Measurements from ENCODE around the gene CDKAL1. TPM values are rescaled to one million over a fixed set of nuclear protein-coding genes. Genes with fewer than 3 reads are reported as not detected.

Gene CDKAL1
- total RNA-seq, 1 donor from 2014 or later, result 11.9 TPM

DNA sequence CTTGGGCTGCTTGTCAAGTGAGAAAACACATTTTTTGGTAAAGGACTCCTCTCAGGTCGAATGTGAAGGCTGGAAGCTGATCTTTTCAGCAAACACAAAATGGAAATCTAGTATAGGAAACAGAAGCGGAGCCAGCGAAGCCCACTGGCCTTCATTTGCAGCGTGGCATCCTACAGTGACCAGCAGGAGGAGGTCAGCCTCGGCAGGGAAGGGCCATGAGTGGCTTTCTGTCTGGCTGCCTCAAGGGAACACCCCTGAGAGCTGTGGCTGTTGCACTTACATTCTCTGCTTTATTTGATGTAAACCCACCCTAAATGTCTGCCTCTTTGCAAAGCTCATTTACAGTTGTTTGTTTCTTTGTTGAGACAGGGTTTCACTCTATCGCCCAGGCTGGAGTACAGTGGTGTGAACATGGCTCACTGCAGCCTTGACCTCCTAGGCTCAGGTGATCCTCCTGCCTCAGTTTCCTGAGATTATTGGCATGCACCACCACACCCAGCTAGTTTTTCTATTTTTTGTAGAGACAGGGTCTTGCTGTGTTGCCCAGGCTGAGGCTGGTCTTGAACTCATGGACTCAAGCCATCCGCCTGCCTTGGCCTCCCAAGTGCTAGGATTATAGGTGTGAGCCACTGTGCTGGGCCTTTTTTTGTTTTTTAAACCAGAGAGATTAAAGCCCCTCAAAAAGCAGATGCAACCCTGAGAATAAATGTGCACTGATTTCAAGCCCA lies 737.3 kb downstream of the CDKAL1 start:
- H3K4me1 ChIP-seq, result no peaks in the 10 kb centered on the region
- no peak for DNase-seq (ENCODE audit: low spot score in 2 of 2)
- H3K27me3 ChIP-seq, result no peaks in the 10 kb centered on the region
- no peaks in the 10 kb centered on the region for H3K36me3 ChIP-seq
- intact Hi-C loops (cut with DNase I), result no loop called here
- no peak overlapping the region for H3K4me3 ChIP-seq
- H3K27ac ChIP-seq, result no peak overlapping the region
- no peaks in the 10 kb centered on the region for H3K9me3 ChIP-seq
- no peak for TF ChIP-seq CTCF (IDR thresholded peaks at IDR 0.05)

GRCh38 chr6:21273451-21273850 lies 739.2 kb downstream of the CDKAL1 start:
- Histone ChIP-seq H3K36me3 (no peaks in the 10 kb centered on the region), H3K4me3 (no peak overlapping the region), H3K9me3 (no peaks in the 10 kb centered on the region), H3K4me1 (no peaks in the 10 kb centered on the region), H3K27ac (no peak overlapping the region), H3K27me3 (no peaks in the 10 kb centered on the region)
- intact Hi-C loops (cut with DNase I), result no loop called here
- no peak for TF ChIP-seq CTCF (IDR thresholded peaks at IDR 0.05)
- no peak for DNase-seq (ENCODE audit: low spot score in 2 of 2)

GRCh38 chr6:21274851-21275250 lies 740.6 kb downstream of the CDKAL1 start:
- H3K27me3 ChIP-seq, result no peaks in the 10 kb centered on the region
- no peak overlapping the region for H3K27ac ChIP-seq
- intact Hi-C loops (cut with DNase I), result no loop called here
- H3K4me3 ChIP-seq, result no peak overlapping the region
- no peak for TF ChIP-seq CTCF (IDR thresholded peaks at IDR 0.05)
- no peaks in the 10 kb centered on the region for H3K36me3 ChIP-seq
- no peaks in the 10 kb centered on the region for H3K9me3 ChIP-seq
- no peak for DNase-seq (ENCODE audit: low spot score in 2 of 2)
- no peaks in the 10 kb centered on the region for H3K4me1 ChIP-seq

DNA sequence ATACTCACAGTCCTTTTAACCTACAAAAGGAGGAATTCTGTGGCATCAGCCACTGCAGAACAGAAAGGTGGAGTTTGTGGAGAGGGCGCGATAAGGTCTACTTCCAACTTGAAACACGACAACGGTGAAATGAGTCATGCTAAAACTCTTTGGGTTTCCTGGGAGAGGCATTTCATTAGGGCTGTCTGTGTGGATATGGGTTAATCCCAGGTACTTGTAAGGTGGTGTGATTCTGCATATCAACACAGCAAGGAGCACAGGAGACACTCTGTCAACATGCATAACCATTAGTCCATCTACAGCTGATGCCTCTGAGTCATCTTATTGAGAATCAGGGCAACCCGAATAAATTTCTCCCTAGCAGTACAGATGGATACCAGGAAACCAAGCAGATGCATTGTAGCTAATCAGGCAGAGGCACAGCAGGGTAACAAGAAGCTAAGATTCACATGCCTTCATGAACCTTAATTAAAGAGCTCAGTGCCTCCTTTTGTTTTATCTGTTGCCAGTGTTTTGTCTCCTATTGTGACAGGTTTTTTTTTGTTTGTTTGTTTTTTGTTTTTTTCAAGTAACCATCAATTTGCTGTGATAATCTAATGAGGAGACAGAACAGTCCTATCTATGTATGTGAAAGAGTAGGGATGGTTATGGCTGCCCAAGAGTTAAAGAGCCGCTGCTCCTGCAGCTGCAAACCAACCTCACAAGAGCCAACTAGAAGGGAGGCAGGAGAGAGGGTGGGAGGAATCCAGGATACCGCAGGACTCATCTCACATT lies 743.5 kb downstream of the CDKAL1 start:
- Histone ChIP-seq H3K4me3 (no peak overlapping the region), H3K4me1 (no peaks in the 10 kb centered on the region), H3K27ac (no peak overlapping the region), H3K36me3 (no peaks in the 10 kb centered on the region), H3K27me3 (no peaks in the 10 kb centered on the region), H3K9me3 (no peaks in the 10 kb centered on the region)
- DNase-seq (ENCODE audit: low spot score in 2 of 2), result no peak
- intact Hi-C loops (cut with DNase I), result no loop called here
- TF ChIP-seq CTCF (IDR thresholded peaks at IDR 0.05), result no peak

DNA sequence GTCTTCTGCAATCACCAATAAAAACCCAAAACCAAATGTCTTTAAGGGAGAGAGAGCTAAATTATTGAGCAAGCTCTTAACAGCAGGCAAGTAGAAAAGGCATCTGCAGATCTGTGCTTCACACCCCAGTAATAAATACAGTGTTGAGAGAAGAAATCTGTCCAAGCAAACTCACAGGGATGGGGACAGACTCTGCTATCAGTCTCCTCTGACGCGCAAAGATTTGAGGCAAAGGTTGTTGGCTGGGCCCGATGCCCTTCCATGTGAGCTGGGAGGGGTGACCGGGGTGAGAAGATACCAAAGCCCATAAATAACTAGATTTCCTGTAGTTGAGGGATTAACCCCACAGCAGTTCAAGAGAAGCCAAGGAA lies 744.1 kb downstream of the CDKAL1 start:
- TF ChIP-seq CTCF (IDR thresholded peaks at IDR 0.05), result no peak
- H3K27ac ChIP-seq, result no peak overlapping the region
- no peaks in the 10 kb centered on the region for H3K4me1 ChIP-seq
- no peak overlapping the region for H3K4me3 ChIP-seq
- no peaks in the 10 kb centered on the region for H3K36me3 ChIP-seq
- no peak for DNase-seq (ENCODE audit: low spot score in 2 of 2)
- no peaks in the 10 kb centered on the region for H3K27me3 ChIP-seq
- no peaks in the 10 kb centered on the region for H3K9me3 ChIP-seq
- intact Hi-C loops (cut with DNase I), result no loop called here

Measured in ascending aorta (tissue), 2 donors.